HG03135 (cell line): ENCODE data around the gene YPEL2.

Experiments used
- ATAC-seq: cut with Tn5 transposase; IDR thresholded peaks from one replicate; pipeline ENCODE4 v1.9.1; 2021; ENCODE audit warnings: mild to moderate bottlenecking, moderate library complexity; ENCODE audit not compliant: unreplicated experiment

Gene YPEL2

GRCh38 chr17:59355702-59356325, 24.4 kb downstream of the YPEL2 start:
- no peak for ATAC-seq

DNA sequence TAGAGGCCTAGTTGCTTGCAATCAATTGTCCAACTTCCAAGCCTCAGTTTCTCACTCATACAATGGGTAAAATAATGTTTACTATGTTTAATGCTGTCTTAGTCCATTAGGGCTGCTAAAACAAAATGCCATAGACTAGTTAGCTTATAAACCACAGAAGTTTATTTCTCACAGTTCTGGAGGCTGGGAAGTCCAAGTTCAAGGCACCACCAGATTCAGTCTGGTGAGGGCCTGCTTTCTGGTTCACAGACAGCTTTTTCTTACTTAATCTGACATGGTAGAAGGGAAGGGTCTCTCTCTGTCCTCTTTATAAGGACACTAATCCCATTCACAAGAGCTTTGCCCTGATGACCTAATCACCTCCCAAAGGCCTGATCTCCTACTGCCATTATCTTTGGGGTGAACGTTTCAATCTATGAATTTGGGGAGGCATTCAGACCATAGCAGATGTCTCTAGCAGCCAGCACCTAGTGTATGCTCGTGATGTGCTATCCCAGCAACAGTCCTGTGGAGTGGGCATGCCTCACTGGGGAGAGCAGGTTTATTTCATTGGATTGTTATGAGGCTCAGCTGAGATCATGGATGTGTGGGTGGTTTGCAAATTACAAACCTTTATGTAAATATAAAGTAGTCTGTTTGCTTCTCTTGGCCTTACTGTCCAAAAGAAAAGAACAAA, 25.2 kb downstream of the YPEL2 start:
- no peak for ATAC-seq

DNA sequence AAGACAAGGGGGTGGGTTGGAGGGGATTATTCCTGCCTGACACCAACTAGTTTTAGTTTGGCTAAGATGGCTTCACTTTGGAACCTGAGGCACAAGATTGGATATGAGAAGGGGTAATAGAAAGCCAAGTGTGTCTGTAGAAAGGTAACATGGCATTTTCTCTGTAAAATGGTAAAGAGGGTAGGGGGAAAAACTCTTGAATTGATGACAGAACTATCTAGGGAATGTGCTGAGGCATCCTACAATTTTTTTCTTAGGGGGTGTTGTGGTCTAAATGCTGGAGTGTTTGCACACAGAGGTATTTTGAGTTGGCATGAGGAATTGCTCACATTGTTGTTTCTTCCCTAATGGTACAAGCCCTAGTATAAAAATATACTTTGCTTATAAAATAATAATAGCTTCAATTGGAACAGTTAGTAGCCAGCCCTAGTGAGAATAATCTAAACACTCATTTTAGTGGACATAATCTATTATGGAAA, 25.8 kb downstream of the YPEL2 start:
- ATAC-seq = no peak

DNA sequence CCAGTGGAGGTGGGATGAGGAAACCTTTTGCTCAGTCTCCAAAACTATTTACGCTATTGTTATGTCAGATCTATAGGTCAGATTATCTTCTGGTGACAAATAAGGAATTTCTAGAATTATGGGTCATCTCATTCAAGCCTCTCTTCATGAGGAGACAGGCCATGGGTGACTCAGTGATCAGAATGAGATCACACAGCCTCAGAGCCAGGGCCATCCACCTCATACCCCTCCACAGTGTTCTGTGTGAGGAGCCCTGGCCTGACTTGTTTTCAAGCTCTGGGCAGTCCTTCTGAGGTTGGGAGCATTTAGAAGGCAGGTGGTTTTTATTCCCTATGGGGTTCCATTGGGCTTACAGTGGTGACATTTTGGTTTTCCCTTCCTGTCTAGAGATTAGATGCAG, 26.5 kb downstream of the YPEL2 start:
- ATAC-seq = no peak

DNA sequence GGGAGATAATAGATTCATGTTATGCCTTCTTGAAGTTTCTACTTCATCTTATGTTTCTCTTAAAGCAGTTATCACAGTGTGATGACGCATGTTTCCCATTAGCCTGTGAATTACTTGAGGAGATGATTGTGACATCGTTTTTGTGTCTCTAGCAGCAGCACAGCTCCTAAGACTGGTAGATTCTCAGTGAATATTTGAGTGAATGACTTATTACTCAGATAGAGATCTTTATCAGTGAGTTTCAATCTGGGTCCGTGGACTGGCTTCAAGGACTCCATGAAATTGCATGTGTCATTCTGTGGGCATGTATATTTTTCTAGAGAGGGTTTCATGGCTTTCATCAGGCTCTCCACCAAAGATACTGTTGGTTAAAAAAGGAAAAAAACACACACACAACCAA, 29.9 kb downstream of the YPEL2 start:
- no peak for ATAC-seq

DNA sequence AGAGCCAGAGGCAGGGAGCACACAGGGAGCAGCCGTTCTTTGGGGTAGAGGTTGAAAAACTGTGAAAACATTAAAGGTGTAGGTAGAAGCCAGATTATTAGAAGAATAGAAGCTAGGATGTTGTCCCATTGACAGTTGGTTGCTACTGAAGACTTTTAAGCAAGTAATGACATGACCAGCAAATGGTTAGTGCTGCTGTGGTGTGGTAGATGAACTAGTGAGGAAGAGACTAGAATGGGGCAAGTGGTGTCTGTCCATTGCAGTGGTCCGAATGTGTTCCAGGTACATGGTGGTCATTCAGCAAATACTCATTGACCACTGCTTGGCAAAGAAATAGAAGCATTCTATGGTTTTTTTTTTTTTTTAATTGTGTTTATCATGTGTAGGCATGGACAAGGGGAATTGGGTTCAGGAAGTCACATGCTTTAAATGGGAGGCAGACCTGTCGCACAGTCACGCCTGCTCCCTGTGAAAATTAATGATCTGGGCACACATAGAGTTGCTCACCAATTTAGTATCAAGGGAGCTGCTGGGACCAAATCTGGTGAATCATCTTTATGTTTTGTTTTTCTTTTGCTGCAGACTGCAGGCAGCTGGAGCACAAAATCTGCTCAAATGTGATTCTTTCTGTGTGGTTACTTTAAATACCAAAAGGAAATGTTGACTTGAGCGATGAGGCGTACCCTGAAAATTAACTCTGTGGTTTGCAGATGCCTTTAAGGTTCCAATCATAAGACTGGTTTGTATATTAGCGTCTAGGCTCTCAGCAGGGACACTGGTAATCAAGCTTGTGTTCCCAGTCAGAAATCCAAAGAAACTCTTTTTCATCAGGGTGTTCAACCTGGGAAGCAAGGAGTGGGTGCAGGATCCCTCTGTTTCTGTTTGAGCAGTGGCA, 30.7 kb downstream of the YPEL2 start:
- peak; percentile 57 for ATAC-seq

GRCh38 chr17:59362811-59363205, 31.4 kb downstream of the YPEL2 start:
- no peak for ATAC-seq

GRCh38 chr17:59365383-59365981, 34.0 kb downstream of the YPEL2 start:
- no peak for ATAC-seq

- no peak for ATAC-seq
Measured at GRCh38 chr17:59366040-59366757, 34.7 kb downstream of the YPEL2 start.

GRCh38 chr17:59366773-59367656, 35.6 kb downstream of the YPEL2 start:
- no peak for ATAC-seq

DNA sequence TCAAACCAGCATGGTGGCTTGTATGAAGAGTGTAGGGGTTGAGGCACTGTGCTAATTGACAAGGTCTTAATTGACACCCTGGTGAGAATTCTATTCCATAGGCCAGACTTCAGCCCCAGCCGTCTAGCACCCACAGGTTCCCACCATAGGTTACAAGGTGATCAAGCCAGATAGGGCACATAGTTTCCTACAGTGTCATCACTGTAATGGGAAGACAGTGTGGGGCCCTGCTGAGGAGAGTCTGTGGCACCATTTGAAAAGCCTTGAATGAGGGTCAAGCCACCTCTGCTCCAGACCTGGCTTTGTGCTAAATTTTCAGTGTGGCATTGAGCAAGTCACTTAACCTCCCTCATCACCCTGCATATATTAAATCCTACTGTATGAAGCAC, 36.2 kb downstream of the YPEL2 start:
- no peak for ATAC-seq

DNA sequence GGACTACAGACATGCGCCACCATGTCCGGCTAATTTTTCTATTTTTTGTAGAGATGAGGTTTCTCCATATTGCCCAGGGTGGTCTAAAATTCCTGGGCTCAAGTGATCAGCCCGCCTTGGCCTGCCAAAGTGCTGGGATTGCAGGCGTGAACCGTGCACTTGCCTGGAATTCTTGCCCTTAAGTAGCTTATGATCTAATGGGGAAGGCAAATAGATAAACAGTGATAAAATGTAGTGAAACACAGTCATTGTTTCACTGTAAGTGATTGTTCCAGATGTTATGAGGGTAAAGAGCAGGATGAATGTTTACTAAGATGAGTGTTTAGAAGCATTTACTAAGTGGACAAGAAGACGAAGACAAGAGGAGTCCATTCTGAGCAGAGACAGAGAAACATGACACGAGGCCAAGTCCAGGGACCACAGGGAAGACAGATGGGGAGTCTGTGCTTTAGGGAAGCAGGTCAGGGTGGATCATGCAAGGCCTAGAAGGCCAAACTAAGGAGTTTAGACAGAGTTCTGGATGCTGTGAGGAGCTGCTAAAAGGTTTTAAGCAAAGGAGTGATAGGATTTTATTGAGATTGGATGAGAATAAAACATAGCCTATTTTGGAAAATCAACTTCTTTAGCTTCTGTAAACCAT, 36.9 kb downstream of the YPEL2 start:
- no peak for ATAC-seq

DNA sequence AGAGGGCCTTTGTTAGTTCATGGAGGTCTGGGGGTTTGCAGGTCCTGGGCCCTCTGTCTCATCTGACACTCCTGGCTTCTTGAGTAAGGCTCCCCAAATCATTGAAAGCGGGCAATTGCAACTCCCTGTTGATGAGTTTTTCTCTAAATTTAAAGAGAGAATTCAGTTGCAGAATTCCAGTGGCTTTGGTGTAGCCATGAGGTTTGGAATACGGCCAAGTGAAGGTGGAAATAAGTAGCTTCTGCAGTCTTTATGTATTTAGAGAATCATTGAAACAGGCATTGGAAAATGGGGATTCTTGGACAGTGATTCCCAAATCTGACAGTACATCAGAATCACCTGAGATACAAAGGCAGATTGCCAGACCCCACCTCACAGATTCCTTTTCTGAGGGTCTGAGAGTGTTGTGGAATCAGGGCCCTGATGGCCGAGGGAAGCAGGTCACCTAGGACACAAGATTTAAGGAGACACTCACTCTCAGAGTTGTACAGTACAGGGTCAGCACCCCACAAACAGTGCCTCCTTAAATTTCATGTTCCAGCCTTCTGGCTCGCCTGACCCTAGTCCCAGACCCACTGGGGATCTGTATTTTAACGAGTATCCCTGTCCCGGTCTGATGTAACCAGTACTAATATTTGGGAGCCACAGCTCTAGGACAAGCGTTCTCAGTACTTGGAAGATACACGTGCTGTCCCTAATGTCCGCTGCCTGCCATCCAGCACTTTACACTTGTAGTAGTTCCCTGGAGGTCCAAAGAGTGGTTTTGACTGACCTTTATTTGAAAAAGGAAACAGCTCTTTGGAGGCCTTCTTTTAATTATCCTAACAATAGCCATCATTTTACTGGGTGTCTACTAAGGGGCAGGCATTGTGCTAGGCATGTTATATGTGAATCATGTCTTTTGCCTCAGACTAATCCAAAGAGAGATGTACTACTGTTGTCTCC, 37.8 kb downstream of the YPEL2 start:
- ATAC-seq = no peak

DNA sequence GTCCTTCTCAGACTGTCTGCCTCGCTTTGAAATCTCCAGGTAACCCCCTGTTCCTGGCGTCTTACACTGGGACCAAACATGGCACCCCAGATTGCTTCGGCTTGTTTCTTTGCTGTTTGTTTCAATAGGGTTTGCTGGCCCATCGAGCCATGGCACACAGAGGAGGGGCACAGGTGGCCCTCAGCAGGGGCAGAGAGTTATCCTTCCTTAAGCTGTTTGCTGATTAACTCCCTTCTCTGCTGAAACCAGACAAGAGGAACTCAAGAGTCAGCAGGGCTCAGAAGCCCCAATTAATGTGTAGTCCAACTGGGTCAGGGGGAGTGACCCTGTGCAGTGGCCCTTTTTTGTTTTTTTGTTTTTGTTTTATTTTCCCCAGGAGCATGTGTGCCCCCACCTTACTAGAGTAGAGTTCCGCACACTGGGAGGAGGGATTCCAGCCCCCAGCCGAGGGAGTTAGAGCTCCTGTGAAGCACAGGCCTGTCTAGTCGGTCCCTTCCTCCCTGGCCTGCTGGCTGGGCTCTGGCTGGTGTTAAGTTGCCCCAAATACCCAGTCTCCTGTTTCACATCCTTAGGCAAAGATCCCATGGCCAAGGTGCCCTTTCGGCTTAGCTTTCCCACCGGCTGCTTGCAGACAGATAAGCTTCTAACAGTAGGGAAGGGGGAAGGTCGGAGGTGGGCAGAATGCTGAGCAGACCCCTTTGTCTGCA, 39.3 kb downstream of the YPEL2 start:
- no peak for ATAC-seq

- ATAC-seq = no peak
Measured at GRCh38 chr17:59371416-59372100, 40.1 kb downstream of the YPEL2 start.

- ATAC-seq = peak; percentile 37
Measured at GRCh38 chr17:59372138-59372751, 40.8 kb downstream of the YPEL2 start.
